ENCODE measurements around the gene SLC22A23.
A peak's percentile ranks its signal among the peaks of the same experiment; 100 is the strongest.

SLC22A23 gene

GRCh38 chr6:3377536-3378397, 79.1 kb downstream of the SLC22A23 start:
- peaks cover 39% of the 10 kb centered on the region for H3K4me1 ChIP-seq (ENCODE audit: control insufficient read depth, insufficient read depth, low read length)
- H3K9me3 ChIP-seq (ENCODE audit: control insufficient read depth, insufficient read depth, low read depth, low read length) = no peaks in the 10 kb centered on the region
- H3K4me3 ChIP-seq (ENCODE audit: low read depth, low read length) = no peak overlapping the region
- CTCF ChIA-PET = interaction anchor here (0.6 to 0.7 kb wide), 2 partner anchors 13 to 133 kb away, joined by 3 read pairs; no protein-coding TSS in a partner anchor
- H3K36me3 ChIP-seq (ENCODE audit: control insufficient read depth in 2 of 2, insufficient read depth in 1 of 2, low read length in 2 of 2) = no peaks in the 10 kb centered on the region
- H3K27ac ChIP-seq (ENCODE audit: extremely low read depth, low read depth, low read length) = no peak overlapping the region
- POLR2A ChIA-PET = no interaction called here
- no peak for TF ChIP-seq ZNF223 (tag by site-specific recombination; IDR thresholded peaks at IDR 0.05)
- TF ChIP-seq ZNF600 (tag by site-specific recombination; IDR thresholded peaks at IDR 0.05) = 0 out of 2 replicates have a peak, but pooled peaks have one; percentile 25
- peak; percentile 51 for TF ChIP-seq ZIC2 (tag by site-specific recombination; IDR thresholded peaks at IDR 0.05)
- TF ChIP-seq MYNN (tag by site-specific recombination; IDR thresholded peaks at IDR 0.05; ENCODE audit: borderline replicate concordance) = no peak
- TF ChIP-seq ZNF404 (tag by site-specific recombination; IDR thresholded peaks at IDR 0.05) = no peak
- no peak for TF ChIP-seq ZBTB7A (tag by site-specific recombination; IDR thresholded peaks at IDR 0.05; ENCODE audit: low read depth)
- TF ChIP-seq ZNF501 (tag by site-specific recombination; IDR thresholded peaks at IDR 0.05) = no peak

GRCh38 chr6:3376893-3377535, 79.8 kb downstream of the SLC22A23 start:
- CTCF ChIA-PET = interaction anchor here (0.7 to 1.0 kb wide), 2 partner anchors 12 to 355 kb away, joined by 3 read pairs; no protein-coding TSS in a partner anchor
- POLR2A ChIA-PET = interaction anchor here (1.1 kb wide), 1 partner anchor 9 kb away, joined by 3 read pairs; no protein-coding TSS in a partner anchor
- no peaks in the 10 kb centered on the region for H3K9me3 ChIP-seq (ENCODE audit: control insufficient read depth, insufficient read depth, low read depth, low read length)
- no peak overlapping the region for H3K27ac ChIP-seq (ENCODE audit: extremely low read depth, low read depth, low read length)
- TF ChIP-seq ZBTB17 (tag by site-specific recombination; IDR thresholded peaks at IDR 0.05) (peak; percentile 52), ZNF530 (tag by site-specific recombination; IDR thresholded peaks at IDR 0.05; ENCODE audit: low read depth) (0 out of 2 replicates have a peak, but pooled peaks have one; percentile 30), ZBTB21 (tag by site-specific recombination; IDR thresholded peaks at IDR 0.05) (no peak), ZNF529 (tag by site-specific recombination; IDR thresholded peaks at IDR 0.05; ENCODE audit: insufficient replicate concordance) (no peak), ZNF639 (tag by site-specific recombination; IDR thresholded peaks at IDR 0.05) (0 out of 2 replicates have a peak, but pooled peaks have one; percentile 46), ZNF184 (tag by site-specific recombination; IDR thresholded peaks at IDR 0.05) (peak; percentile 64; the same call in 1 of the 2 replicates), SP7 (tag by site-specific recombination; IDR thresholded peaks at IDR 0.05) (0 out of 2 replicates have a peak, but pooled peaks have one; percentile 16), ZNF629 (tag by site-specific recombination; IDR thresholded peaks at IDR 0.05) (peak; percentile 16; the same call in 1 of the 2 replicates), ZNF692 (tag by site-specific recombination; IDR thresholded peaks at IDR 0.05) (0 out of 2 replicates have a peak, but pooled peaks have one; percentile 41)
- H3K36me3 ChIP-seq (ENCODE audit: control insufficient read depth in 2 of 2, insufficient read depth in 1 of 2, low read length in 2 of 2) = no peaks in the 10 kb centered on the region
- H3K4me3 ChIP-seq (ENCODE audit: low read depth, low read length) = no peak overlapping the region
- peaks cover 32% of the 10 kb centered on the region for H3K4me1 ChIP-seq (ENCODE audit: control insufficient read depth, insufficient read depth, low read length)

- peaks cover 28% of the 10 kb centered on the region for H3K4me1 ChIP-seq (ENCODE audit: control insufficient read depth, insufficient read depth, low read length)
- TF ChIP-seq ZNF10 (tag by site-specific recombination; IDR thresholded peaks at IDR 0.05) (no peak), ZNF394 (tag by site-specific recombination; IDR thresholded peaks at IDR 0.05; ENCODE audit: borderline replicate concordance) (no peak), ZBTB8A (tag by site-specific recombination; IDR thresholded peaks at IDR 0.05) (no peak), EGR2 (tag by site-specific recombination; IDR thresholded peaks at IDR 0.05; ENCODE audit: low read depth) (no peak), GFI1B (tag by site-specific recombination; IDR thresholded peaks at IDR 0.05) (no peak), ZNF544 (tag by site-specific recombination; IDR thresholded peaks at IDR 0.05) (no peak), BCL11A (tag by site-specific recombination; IDR thresholded peaks at IDR 0.05; ENCODE audit: low read depth) (no peak), ZNF223 (tag by site-specific recombination; IDR thresholded peaks at IDR 0.05) (no peak)
- POLR2A ChIA-PET = interaction anchor here (1.1 kb wide), 1 partner anchor 10 kb away, joined by 3 read pairs; no protein-coding TSS in a partner anchor
Measured at GRCh38 chr6:3376064-3376463, 80.8 kb downstream of the SLC22A23 start.

More at GRCh38 chr6:3376064-3376463, 80.8 kb downstream of the SLC22A23 start:
- CTCF ChIA-PET = interaction anchor here (1.0 kb wide), 1 partner anchor 356 kb away, joined by 3 read pairs; no protein-coding TSS in a partner anchor
- Histone ChIP-seq H3K27ac (ENCODE audit: extremely low read depth, low read depth, low read length) (no peak overlapping the region), H3K36me3 (ENCODE audit: control insufficient read depth in 2 of 2, insufficient read depth in 1 of 2, low read length in 2 of 2) (no peaks in the 10 kb centered on the region), H3K4me3 (ENCODE audit: low read depth, low read length) (no peak overlapping the region), H3K9me3 (ENCODE audit: control insufficient read depth, insufficient read depth, low read depth, low read length) (no peaks in the 10 kb centered on the region)
